ENCODE measurements around the gene PDC. TPM values are rescaled to one million over a fixed set of nuclear protein-coding genes. Genes with fewer than 3 reads are reported as not detected.
"Not testable (repeated sequence)": the region's sequence is repeated elsewhere in the genome, so short reads cannot be mapped to it uniquely, and the experiment has no call there.

Gene PDC
- total RNA-seq, 1 donor from 2014 or later = not detected

DNA sequence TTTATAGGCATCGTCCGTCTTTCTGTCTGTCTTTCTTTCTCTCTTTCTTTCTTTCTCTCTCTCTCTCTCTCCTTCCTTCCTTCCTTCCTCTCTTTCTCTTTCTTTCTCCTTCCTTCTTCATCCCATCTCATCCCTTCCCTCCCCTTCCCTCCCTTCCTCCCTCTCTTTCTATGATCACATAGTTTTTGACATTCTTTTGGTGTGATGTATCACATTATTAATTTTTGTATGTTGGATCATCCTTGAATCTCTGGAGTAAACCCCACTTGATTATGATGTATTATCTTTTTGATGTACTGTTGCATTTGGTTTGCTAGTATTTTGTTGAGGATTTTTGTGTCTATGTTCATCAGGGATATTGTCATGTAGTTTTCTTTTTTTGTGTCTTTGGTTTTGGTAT is 59.5 kb downstream of the PDC start:
- DNase-seq (ENCODE audit: low spot score) = not testable (repeated sequence)

Other genes with a start within 250 kb of the PDC start
- 0.20 TPM for gene PRG4, start 164.8 kb downstream of the PDC start, total RNA-seq
- gene TPR, start 85.9 kb downstream of the PDC start, total RNA-seq = 75.8 TPM
- 22.6 TPM for gene ODR4, start 85.3 kb downstream of the PDC start, total RNA-seq
- gene PTGS2, start 219.3 kb upstream of the PDC start, total RNA-seq = 10.0 TPM